GM13976 (cell line): ENCODE data around the gene GAL3ST1.
"Not testable (repeated sequence)": the region's sequence is repeated elsewhere in the genome, so short reads cannot be mapped to it uniquely, and the experiment has no call there.

Experiments used
- DNase-seq: peaks from one replicate; pipeline ENCODE4 v3.0.0; 2012; ENCODE audit warnings: low spot score
- in situ Hi-C: fragments of 300-500 bp; cut with MboI; formaldehyde crosslinking; loops from one replicate; pipeline ENCODE4 v1.12.0; 2022; ENCODE audit warnings: low sequenced_read_pairs, mixed read lengths, inconsistent platforms; ENCODE audit not compliant: unreplicated experiment
- TF ChIP-seq, protein P1 (sequence below): IDR thresholded peaks from 2 replicates; pipeline ENCODE4 v1.5.1; 2012; ENCODE audit warnings: borderline replicate concordance, mild to moderate bottlenecking; ENCODE audit not compliant: insufficient read depth; ENCODE audit errors: extremely low read depth, missing control alignments, control extremely low read depth

The GAL3ST1 gene

GRCh38 chr22:30559889-30560288 lies 14.6 kb downstream of the GAL3ST1 start:
- TF ChIP-seq, protein P1, sequence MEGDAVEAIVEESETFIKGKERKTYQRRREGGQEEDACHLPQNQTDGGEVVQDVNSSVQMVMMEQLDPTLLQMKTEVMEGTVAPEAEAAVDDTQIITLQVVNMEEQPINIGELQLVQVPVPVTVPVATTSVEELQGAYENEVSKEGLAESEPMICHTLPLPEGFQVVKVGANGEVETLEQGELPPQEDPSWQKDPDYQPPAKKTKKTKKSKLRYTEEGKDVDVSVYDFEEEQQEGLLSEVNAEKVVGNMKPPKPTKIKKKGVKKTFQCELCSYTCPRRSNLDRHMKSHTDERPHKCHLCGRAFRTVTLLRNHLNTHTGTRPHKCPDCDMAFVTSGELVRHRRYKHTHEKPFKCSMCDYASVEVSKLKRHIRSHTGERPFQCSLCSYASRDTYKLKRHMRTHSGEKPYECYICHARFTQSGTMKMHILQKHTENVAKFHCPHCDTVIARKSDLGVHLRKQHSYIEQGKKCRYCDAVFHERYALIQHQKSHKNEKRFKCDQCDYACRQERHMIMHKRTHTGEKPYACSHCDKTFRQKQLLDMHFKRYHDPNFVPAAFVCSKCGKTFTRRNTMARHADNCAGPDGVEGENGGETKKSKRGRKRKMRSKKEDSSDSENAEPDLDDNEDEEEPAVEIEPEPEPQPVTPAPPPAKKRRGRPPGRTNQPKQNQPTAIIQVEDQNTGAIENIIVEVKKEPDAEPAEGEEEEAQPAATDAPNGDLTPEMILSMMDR: no peak
- in situ Hi-C loops: no loop called here
- no peak for DNase-seq

DNA sequence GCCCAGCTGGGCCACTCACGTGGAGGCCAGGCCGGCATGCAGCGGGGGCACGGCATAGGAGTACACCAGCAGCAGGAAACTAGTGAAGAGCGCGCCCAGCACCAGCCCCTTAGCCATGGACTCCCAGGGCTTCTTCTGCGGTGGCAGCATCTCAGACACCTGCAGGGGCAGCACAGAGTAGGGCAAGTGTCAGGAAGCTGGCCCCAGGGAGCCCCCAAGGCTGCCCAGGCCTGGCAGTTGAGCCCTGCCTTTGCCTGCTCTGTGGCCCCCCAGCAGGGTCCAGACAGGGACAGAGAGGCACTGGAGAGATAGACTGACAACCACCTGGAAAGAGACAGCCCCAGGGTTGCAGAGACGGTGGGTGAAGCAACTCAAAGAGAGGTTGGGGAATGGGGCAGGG lies 17.2 kb downstream of the GAL3ST1 start:
- in situ Hi-C loops: no loop called here
- TF ChIP-seq, protein P1: no peak
- no peak for DNase-seq

- no peak for DNase-seq
- TF ChIP-seq, protein P1: no peak
- in situ Hi-C loops: no loop called here
Observed at GRCh38 chr22:30556388-30556787, 18.1 kb downstream of the GAL3ST1 start.

GRCh38 chr22:30555282-30556210 lies 18.9 kb downstream of the GAL3ST1 start:
- DNase-seq: no peak
- TF ChIP-seq, protein P1: no peak
- in situ Hi-C loops: no loop called here

GRCh38 chr22:30553971-30554370 lies 20.5 kb downstream of the GAL3ST1 start:
- DNase-seq: no peak
- in situ Hi-C loops: no loop called here
- TF ChIP-seq, protein P1: no peak

DNA sequence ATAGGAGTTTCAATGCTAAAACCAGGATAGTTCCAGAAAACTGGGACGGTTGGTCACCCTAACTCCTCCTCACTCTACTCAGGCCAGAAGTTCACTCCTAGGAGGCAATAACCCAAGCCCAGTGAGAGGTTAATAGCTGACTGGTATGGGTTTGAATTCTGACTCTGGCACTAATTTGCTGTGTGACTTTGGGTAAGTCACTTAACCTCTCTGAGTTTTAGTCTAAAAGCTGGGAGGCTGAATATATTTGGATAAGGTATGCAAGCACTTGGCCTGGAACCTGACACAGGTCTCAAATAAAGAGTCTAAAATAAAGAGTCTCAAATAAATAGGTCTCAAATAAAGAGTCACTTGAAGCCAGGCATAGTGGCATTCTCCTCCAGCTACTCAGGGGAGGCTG lies 21.7 kb downstream of the GAL3ST1 start:
- TF ChIP-seq, protein P1: no peak
- in situ Hi-C loops: no loop called here
- no peak for DNase-seq

GRCh38 chr22:30551813-30552212 lies 22.7 kb downstream of the GAL3ST1 start:
- DNase-seq, in situ Hi-C loops: not testable (repeated sequence)
